Neural progenitor cell (in vitro differentiated cells): ENCODE results near the gene PPP1R9A.

Source experiments
- EZH2 ChIP-seq: fragments of 200-600 bp; sonication (generic); IDR thresholded peaks from 2 replicates; pipeline ENCODE4 v1.6.1; 2017; ENCODE audit warnings: antibody characterized with exemption, mild to moderate bottlenecking, moderate library complexity
- EZH2phosphoT487 ChIP-seq: fragments of 200-600 bp; sonication (generic); IDR thresholded peaks from 2 replicates; pipeline ENCODE4 v1.6.1; 2017; ENCODE audit warnings: antibody characterized with exemption
- TF ChIP-seq, protein P1 (sequence below): fragments of 200-600 bp; sonication (generic); IDR thresholded peaks from 2 replicates; pipeline ENCODE4 v1.5.1; 2017; ENCODE audit warnings: antibody characterized with exemption, mild to moderate bottlenecking

DNA sequence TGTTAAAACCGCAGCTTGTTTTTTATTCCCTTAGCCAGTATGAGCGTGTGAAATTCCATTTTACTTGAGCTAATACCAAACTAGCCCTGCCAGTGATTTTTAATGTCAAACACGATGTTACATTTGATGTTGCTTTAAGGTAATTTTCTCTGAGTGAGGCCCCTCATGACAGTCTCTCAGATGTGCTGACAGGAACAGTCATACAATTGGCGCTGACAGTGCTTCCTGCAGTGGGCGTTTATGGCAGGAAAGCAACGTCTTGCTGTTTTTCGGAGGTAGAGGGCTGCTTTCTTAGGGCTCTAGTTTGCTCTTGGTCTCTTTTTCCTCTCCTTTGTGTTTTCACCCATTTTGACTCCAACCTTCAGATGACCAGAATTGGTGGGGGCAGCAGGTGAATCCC lies 397.6 kb downstream of the PPP1R9A start:
- TF ChIP-seq, protein P1, sequence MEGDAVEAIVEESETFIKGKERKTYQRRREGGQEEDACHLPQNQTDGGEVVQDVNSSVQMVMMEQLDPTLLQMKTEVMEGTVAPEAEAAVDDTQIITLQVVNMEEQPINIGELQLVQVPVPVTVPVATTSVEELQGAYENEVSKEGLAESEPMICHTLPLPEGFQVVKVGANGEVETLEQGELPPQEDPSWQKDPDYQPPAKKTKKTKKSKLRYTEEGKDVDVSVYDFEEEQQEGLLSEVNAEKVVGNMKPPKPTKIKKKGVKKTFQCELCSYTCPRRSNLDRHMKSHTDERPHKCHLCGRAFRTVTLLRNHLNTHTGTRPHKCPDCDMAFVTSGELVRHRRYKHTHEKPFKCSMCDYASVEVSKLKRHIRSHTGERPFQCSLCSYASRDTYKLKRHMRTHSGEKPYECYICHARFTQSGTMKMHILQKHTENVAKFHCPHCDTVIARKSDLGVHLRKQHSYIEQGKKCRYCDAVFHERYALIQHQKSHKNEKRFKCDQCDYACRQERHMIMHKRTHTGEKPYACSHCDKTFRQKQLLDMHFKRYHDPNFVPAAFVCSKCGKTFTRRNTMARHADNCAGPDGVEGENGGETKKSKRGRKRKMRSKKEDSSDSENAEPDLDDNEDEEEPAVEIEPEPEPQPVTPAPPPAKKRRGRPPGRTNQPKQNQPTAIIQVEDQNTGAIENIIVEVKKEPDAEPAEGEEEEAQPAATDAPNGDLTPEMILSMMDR = no peak
- TF ChIP-seq EZH2phosphoT487 (no peak), EZH2 (no peak)
